Activated CD8-positive, alpha-beta memory T cell treated with anti-CD3 and anti-CD28 coated beads, Interleukin-2, amount 50 U/mL, for 48 hours (primary cell): ENCODE data around the gene KIF6.

Experiments
- DNase-seq: peaks from one replicate; pipeline ENCODE4 v3.0.0-alpha.2; 2020

KIF6 gene

DNA sequence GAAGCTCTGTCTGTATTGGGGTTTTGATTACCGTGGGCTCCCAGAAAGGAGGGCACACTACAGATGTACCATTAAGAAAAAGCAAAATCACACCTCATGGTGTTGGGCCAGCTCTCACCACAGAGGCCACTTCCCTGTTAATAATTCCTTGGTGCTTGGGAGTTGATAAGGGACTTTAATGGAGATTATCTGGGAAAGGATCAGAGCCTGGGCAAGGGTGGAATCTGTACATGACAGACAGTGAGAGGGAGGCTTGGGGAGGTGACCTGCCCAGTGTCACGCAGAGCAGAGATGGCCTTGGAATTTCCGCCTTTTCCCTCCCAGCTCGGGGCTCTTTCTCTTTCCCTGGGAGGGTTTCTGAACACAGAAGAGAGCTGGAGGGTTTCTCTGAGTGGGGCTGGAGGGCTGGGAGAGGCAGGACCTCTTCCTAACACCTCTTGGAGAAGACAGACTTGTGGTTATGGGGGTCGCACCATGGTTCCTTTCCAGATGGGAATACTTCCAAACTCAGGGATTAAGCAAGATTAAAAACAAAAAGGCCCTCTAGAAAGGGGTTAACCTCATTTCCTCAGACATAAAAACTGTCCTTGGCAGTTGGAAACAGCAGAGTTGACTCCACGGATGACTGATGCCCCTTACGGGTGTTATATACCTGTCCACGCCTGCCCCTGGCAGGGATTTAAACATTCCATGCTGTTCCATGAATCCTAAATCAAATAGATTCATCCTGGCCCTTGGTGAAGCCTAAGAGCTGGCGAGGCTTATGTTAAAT lies 385.9 kb downstream of the KIF6 start:
- no peak for DNase-seq

DNA sequence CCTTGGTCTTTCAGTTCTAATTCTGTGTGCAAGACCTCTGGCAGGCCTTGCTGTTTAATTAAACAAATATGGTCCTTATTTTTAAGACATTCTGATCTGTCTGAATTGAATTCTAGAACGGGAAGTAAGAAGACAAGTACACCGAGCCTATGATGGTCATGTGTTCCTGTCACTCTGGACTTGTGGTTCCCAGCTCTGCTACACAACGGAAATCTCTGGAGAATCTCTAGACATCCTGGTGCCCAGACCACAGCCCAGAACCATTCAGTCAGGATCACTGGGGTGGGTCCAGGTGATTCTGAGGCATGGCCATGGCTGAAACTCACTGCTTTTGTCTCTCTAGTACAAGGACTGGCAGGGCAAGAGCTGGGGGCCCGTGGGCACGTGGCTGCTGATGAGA lies 386.8 kb downstream of the KIF6 start:
- no peak for DNase-seq

DNA sequence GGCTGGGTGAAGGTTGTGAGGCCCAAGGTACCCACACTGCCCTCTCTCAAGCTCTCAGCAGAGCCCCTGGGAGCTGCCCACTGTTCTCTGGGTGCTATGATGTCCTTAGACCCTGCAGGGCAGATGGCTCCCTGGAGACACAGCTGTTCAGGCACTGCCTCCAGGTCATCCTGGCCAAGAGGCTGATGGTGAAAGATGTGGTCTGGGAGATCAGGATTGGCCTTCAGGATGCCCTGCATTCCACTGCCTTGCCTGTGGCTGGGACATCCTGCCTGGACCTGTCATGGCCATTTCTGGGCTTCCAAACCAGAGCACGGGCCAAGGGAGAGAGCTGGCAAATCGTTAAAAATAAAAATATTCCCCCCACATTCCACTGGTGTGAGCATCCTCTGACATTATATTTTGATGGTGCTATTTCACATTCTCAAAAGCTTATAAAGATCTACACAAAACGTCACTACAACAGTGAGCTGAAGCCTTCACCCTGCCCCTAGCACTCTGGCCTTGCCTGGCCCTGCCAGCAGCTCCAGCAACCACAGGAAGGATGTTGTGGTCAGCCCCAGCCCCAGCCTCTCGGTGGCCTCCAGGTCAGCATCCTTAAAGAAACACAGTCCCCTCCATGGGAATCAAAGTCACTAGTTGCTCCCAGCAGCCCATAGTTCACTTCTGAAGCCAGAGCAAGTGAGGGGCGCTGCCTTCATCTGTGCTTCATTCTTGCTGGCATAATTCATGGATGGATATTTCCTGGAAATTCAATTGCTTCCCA lies 389.2 kb downstream of the KIF6 start:
- no peak for DNase-seq

DNA sequence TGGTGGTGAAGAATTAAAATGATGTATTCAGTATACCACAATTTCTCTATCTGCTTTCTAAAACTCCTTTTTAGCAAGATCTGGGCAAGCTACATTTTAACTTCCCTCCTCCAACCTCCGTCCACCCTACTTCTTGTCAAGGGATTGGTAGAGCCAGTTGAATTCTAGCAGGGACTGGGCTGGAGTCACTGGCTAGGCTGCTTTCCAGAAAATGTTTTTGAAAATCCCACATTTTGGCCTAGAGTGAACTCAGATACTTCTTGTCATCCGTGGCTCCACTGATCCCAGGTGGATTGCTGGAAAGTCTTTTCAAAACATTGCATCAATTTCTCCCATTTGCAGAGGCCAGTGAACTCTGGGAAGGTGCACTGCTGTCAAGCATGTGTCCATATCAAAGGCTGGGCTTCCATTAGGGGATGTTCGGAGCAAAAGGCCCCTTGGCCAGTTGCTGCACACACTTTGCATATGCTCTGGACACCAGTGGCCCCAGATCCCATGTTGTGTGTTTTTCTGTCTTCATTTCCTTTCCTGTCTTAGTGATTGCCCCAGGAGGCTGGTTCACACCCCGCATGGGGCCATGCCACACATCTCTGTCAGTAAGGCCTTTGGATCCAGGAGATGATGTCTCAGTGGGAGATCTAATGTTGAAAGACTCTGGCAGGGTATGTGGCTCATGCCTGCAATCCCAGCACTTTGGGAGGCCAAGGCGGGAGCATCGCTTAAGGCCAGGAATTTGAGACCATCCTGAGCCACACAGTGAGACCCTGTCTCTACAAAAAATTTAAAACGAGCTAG lies 391.4 kb downstream of the KIF6 start:
- no peak for DNase-seq

DNA sequence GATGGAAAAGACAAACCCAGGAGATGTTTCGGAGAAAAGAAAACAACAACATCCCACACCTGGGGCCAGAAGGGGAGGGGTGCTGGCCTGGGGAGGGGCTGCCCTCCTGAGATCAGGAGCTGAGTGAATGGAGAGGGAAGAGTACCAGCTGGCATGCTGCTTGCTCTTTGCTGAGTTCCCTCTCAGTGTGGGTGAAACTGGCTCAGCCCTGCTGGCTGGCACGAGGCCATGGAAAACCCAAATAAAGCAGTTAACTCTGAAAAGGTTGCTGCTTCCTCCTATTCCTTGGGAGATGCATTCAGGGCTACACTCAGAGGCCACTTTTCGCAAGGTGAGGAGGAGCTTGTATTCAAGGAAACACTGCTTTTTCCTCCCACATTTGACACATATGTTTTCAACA lies 394.7 kb downstream of the KIF6 start:
- no peak for DNase-seq

DNA sequence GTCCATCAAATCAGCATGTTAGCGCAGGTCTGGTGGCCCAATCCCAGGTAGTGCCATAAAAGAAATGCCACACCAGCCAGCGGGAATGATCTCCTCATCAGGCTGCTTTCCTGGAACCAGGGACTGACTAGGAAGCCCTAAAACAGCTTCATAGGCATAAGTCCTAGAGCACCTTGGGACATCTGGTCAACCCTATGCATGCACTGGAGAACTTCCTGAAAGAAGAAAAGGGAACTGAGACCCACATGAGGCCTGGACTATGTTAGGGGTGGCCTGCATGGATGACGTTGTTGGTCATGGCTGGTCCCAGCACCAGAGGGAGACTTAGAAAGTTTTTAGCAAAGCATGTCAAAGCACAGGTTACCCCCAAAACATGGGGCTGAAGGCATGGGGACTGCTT lies 395.2 kb downstream of the KIF6 start:
- no peak for DNase-seq

DNA sequence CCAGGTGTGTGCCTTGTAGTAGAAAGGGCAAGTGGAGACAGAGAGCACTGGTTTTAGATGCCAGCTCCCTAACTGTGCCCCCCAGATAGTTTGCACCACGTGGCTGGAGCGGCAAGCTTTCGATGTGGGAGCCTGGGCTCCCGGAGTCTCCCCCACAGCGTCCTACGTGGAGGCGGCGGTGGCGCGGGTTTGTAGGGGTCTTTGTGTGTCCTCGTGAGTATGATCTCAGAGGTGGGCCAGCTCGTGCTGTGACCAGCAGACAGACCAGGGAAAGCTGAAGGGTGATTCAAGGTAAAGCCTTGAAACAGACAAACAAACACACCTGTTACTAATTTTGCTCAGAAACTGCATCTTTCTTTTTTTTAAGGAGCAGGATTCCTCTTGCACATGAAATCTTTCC lies 397.1 kb downstream of the KIF6 start:
- DNase-seq = no peak

DNA sequence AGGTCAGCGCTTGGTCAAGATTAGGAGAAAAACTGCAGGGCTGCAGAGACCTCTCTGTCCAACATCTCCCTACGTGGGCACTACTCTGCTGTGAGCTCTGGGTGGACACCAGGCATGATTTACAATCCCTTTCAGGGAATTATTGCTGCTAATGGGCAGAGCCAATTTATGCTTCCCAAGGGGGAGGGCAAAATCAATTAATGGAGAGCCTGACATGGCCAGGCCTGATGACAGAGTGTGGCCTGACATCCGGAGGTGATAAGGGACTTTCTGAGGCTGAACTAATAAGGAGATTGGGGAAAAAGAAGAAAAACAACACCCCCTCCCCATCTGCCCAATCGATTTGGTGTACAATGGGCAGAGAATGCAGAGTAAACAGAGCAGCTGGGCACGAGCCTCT lies 397.7 kb downstream of the KIF6 start:
- no peak for DNase-seq

DNA sequence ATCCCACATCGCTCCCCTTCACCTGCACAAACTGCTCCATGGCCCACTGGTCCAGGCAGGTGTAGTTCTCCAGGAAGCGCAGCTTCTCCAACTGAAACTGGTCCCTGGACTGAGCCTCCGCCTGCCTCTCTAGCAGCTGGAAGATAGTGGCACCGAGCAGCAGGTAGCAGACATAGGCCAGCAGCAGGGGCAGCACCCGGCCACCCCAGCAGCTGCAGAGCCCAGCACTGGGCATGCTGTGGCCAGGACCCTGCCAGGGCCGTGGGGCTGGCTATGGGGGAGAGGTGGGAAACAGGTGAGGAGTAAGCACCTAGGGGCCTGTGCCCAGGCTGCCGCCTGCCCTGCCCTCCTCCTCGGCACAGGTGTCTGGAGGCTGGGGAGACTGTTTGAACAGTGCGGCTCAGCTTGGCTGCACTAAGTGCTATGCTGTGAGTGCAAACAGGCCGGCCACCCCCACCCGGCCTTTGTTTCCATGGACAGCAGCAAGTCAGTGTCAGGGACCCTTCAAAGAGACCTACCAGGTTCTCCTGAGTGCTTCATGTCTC lies 402.8 kb downstream of the KIF6 start, which contains the start of gene KCNK16:
TSS of gene KCNK16 (minus strand) at position 397 of the 545 bp plus-strand sequence. CDS start at position 235, 162 bp downstream.
- no peak for DNase-seq

DNA sequence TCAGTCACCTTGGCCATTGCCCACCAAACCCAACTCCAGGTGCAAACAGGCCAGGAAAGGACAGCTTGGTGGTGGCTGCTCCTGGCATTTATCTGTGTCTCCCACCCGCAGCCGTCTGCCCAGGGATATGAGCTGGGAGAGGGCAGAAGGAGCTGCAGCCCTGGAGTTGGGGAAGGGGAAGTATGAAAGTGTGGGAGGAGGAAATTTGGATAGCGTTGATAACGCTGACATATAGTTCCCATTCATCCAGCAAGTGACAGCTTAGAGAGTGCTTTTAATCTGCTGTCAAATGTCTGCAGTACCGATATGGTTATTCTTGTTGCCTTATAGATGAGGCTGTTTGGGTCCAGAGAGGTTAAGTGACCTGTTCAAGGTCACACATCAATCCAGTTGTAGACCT lies 403.4 kb downstream of the KIF6 start:
- no peak for DNase-seq

DNA sequence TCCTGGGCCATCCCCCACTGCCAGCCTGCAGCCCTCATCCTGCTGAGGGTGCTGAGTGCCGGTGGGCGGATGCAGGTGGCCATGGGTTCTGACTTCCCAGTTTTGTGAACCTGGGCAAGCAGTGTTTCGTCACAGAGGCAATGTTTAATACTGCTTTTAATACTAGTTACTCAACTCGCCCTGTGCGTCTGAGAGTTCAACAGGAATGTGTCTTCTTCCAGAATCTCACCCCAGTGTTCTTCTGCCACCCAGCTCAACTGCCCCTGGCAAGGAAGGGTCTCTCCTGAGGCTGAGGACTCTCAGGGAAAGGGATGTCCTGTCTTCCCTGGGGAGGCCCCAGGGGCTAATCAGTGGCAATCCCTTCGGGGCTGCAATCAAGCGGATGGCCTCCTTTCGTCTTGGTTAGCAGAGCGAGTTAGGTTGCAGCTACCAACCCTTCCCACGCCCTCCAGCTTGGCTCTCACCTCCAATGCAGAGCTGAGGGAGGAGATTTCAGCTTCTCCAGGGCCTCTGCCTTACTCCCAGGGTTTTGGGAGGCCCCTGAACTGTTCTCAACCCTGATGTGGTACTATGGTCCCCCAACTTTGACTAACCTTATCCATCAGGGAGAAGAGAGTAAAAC lies 404.7 kb downstream of the KIF6 start:
- DNase-seq = no peak

DNA sequence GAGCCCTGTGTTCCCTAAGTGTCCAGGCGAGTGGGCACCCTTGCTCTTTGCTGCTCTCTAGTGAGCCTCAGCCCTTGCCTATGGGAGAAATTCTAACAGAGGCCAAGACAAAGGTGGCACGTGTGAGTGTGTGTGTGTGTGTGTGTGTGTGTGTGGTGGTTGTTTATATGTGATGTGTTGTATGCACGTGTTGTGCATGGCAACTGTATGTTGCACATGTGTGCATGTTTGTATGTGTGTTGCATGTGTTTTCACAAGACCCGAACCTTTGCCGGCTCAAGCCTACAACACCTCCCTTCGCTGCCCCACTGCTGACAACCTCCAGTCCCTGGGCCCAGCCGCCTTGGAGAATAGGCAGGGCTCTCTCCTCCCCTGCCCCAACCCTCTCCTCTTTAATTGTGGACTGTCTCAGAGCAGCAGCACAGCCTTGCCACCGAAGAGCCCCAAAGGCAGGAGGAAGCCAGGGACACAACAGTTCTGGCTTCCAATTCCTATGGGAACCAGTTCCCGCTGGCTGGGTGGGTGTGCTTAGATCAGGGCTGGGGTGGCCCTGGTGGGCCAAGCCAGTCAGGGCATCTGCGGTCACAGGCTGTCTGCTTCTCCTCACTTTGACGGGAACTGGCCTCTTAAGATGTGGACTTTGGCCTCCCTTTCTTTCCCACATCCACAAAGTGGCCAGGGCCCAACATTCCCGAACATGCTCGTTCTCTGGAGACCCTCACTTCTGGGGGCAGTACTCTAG lies 405.4 kb downstream of the KIF6 start:
- DNase-seq = no peak

DNA sequence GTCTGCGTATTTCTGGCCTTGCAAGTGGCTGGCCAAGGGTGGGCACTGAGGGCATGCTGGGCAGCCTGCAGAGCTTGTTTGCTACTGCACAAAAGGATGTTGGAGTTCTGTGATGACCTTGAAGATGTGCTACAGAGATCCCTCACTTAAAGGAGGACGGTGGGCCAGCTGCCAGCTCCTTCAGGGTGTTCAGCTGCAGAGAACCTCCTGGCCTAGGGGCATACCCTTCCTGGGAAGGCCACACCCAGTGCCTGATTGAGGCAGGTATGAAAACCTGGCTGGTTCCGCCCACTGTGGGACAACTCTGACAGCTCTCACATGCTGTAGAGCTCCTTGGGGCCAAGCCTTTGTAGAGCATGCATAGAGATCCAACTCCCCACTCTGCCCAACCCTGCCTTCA lies 408.0 kb downstream of the KIF6 start:
- DNase-seq = no peak

DNA sequence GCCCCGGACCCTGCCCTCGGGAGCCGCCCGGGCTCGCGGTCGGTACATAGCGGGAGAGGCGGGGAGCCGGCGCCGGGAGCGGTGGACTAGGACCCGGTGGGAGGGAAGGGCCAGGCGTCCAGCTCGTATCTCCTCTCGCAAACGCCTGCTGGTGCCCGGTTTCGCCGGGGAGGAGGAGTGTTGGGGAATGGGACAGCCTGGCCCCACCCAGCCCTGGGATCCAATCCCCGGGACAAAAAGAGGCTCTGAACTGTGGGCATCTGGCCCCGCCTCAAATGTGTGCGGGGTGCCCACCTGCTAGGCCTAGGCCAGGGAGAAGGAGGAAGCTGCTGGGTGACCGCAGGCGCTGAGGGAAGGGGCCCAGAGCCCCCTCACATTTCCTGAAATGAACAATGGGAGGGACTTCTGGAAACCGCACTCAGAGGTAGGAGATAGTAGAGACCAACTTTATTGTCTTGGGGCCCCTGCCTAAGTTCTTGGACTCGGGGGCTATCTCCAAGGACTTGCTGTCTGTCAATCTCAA lies 410.9 kb downstream of the KIF6 start, which contains the start of gene KCNK17:
TSS of gene KCNK17 (minus strand) at position 147 of the 523 bp plus-strand sequence. CDS start at position 48, 99 bp downstream.
- no peak for DNase-seq

DNA sequence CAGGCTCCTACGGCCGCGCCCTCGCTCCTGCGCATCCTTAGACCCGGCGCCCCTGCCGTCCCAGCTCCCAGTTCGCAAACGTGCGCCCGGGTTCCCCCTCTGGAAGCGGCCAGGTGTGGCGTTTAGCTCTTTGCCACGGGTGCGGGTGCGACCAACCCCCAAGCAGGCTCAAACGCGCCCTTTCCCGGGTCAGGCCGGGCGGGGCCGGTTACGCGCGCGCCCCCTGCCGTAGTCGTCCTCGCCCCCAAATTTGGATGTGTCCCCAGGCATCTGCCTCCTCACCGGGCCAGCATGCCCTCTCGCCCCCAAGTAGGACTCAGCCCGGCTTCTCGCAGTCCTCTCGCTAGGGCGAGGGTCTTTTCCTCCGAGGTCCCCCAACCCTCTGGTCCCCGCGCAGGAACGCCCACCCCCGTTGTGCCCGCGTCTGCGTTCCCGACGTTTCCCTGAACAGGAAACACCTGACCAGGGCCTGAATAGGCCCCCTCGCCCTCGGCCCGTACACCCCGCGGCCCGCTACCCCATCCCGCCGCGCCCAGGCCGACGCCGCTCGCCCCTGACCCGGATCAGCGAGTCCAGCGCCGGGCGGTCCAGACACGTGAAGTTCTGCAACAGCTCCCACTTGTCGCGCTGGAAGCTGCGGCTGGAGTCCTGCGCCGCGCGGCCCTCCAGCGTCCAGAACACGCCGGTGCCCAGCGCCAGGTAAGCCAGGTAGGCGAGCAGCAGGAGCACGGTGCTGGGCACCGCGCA lies 411.5 kb downstream of the KIF6 start:
- no peak for DNase-seq

DNA sequence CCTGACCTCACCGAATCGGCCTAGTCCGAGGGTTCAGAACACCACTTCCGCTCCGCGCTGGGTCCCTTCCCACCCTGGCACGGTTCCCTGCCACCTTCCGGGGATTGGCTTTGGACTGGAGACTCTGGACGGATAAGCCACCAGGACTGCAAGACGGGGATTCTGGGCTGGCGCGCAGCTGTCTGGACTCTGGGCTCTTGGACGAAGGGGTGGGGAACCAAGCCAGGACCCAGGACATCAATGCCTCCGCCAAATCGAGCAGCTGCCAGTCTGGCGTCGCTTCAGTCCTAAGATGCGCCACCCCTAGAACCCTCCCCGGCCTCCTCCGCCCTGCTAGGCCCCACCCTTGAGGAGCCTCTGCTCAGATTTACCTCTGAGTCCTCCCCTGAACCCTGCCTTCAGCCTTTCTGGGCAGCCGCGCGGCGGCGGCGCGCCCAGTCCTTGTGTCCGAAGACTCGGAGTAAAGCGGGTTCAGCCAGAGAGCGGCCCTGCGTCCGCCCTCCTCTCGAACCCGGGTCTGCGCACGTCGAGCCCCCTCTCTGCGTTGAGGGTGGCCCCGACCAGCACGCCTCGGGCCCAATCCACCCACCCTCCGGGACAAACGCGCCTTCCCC lies 412.2 kb downstream of the KIF6 start:
- DNase-seq = no peak

DNA sequence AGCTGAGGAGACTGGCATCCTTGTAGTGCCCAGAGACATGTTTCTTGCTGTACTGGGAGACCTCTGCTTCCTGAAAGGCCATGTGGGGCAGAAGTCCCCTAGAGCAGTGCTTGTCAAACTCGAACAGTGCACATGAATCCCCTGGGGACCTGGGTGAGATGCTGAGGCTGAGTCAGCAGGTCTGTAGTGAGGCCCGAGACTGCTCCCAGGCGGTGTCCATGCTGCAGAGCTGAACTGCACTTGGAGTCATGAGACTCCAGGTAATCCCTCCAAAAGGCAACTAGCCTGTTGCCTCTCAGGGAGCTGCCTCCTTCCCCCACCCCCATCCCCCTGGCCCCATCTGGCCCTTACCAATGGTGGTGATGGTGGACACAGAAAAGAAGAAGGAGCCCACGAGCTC lies 414.7 kb downstream of the KIF6 start:
- no peak for DNase-seq

DNA sequence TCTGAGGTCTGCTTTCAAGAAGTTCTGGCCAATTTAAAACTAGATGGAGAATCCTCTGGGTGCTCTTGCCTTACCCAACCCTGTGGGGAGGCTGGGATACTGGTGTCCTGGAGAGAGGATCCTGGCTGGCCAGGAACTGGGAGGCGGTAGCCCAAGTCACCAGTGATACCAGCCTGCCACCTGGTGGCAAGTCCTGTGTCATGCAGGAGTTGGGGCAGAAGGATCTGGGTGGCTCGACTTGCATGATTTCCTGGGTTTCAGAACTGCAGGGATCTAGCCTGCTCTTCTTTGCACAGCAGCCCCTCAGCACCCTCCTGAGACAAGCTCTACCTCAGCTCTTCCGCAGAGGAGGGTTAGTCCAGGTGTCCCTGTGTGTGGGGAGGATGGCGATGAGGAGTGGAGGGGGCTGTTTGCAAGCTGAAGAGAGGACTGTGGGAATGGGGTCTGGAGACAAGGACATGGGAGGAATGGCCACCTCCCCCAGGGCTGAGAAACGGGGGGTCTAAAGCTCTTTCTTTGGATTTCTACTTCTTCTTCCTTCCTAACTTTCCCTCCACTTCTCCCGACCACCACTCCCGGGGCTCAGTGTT lies 415.2 kb downstream of the KIF6 start:
- peak; percentile 79 for DNase-seq

DNA sequence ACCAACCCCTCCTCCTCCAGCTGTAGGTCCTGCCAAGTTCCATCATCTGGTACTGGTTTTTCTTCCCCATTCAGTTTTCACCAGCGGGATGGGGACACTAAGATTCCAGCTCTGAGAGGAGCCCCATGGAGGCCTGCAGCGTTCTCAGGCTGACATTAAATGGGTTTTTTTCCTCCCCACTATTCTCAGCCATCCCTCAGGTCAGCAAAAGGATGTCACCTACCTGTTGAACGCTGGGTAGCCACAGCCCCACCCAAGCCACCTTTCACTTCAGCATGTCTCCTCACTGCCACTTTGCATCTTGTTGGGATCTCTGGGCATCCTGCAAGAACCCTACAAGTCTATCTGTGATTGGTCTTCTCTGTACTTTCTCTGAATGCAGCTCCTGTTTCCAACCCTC lies 417.7 kb downstream of the KIF6 start:
- DNase-seq = no peak

DNA sequence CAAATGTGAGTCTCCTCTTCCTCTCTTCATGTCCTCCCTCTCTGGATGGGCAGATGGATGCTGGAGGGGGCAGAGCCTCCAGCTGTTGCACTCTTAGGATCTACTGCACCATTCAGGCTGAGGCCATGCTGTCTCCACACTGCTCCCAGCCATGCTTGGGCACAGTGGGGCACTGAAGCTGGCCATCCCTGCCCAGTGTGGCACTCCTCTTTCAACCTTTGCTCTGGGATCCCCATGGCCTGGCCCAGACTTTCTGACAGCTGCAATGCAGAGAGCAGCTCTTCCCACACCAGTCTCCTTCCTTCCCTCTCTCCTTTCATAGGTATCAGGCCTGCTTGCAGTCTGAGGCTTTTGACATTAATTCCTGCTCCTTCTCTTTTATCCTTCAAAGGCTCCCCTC lies 420.3 kb downstream of the KIF6 start:
- DNase-seq = no peak
